NOMO-1 treated with dmso at 0.1 percent for 144 hours (cell line): Measurements from ENCODE around the gene CSTF3.
"Not testable (repeated sequence)": the region's sequence is repeated elsewhere in the genome, so short reads cannot be mapped to it uniquely, and the experiment has no call there.

Experiments
- DNase-seq: peaks from one replicate; lab custom pipeline; 2025; ENCODE audit not compliant: unreplicated experiment; lab: John Stamatoyannopoulos, UW

CSTF3 gene

DNA sequence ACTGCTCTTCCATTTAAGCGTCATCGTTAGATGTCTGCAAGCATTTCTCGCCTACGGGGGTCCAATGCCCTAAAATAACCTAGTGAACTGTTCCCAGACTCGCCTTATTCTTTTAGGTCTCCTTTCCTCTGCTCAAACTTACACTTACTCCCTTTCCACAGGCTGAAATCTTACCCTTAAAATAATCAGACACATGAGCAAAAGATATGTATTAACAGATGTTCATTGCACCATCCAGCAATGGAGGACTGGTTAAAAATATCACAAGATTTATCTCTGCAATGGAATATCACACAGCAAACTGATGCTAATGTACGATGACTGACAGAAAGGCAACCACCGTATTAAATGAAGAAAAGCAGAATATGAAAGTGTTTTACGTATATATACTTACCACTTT is 1.6 kb upstream of the CSTF3 start:
- no peak for DNase-seq

- no peak for DNase-seq
These were observed 693 bp downstream of the CSTF3 start for GRCh38 chr11:33160587-33160986.

GRCh38 chr11:33160136-33160535 is 1.1 kb downstream of the CSTF3 start:
- DNase-seq, result no peak

- DNase-seq, result not testable (repeated sequence)
These were observed 1.9 kb downstream of the CSTF3 start for GRCh38 chr11:33159378-33159867.

DNA sequence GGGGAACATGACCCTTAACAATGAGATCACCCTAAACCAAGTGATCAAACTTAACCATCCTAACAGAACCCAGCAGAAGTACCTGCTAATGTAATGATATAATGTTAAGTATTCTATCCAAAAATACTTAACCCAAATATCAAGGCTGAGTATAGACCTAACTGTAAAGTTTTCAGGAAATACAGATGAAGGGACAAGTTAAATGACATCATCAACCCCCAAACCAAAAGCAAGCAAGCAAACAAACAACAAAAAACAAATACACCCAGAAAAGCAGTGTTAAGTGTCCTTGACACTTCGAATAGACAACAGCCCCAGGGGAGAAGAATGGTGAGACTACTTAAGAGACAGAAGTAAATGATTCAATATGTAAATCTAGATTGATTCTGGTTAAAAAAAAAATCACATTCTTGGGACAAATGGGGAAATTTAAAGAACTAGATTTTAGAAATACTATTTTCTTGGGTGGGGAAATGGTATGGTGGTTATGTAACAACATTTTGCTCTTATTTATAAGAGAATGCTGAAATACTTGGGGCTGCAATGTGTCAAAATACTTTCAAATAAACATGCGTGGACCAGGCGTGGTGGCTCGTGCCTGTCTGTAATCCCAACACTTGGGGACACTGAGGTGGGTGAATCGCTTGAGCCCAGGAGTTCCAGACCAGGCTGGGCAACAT is 2.5 kb downstream of the CSTF3 start:
- no peak for DNase-seq

- DNase-seq, result no peak
These were observed 3.9 kb downstream of the CSTF3 start for GRCh38 chr11:33157103-33158027.

DNA sequence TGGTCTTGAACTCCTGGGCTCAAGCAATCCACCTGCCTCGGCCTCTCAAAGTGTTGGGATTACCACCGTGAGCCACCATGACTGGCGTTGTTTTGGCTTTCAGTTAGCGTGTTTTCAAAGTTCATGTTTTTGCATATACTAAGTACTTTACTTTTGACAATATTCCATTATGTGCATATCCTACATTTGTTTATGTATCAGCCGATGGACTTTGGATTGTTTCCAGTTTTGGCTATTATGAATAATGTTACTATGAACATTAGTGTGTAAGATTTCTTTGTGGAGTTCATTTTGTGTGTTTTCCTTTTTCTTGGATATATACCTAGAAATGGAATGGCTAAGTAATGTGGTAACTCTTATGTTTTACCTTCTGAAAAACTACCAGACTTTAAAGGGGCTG is 9.9 kb downstream of the CSTF3 start:
- no peak for DNase-seq

- no peak for DNase-seq
These were observed 13.7 kb downstream of the CSTF3 start for GRCh38 chr11:33147559-33147958.

DNA sequence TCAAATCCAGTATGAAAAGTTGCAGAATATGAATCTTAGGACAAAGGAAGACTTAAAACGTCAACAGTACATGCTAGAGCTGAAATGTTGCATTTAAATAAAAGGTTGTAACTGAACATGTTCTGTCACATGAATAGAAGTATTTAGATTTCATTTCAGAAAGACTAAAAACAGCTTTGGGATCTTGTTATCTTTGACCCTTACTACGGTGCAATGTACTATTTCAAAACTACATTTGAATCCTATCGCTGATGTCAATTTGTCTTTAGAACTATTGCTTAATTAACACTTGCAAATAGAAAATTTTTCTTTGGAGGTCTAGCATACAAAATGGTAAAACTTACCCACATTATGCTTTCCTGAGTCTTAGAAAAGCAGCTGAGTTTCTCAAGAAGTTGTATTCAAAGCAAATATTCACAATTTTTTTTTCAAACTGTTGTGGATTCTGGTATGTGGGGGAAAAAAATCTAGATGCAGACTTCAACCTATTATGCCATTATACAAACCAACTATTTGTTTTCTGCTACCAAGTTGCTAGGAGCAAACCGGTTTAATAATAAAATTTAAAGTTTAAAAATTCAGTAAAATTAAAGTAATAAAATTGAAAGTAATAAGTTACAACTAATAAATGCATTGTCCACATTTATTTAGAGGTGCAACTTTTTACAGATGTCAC is 25.4 kb downstream of the CSTF3 start:
- no peak for DNase-seq

DNA sequence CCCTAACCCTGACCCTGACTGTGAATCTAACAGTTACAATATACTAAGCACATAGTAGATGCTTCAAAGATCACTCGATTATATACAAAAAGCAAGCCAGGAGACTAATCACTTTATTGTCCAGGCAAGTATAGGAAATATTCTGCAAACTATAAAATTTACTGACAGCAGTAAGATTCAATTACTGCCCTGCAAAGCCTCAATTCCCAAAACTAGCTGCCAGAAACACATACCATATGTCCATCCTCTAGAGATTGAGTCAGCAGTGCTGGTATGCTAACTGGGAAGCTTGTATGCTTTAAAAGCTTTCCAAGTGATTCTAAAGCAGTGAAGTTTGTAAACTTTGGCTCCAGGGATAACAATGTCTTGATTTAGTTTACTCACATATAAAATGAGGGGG is 26.1 kb downstream of the CSTF3 start:
- no peak for DNase-seq

DNA sequence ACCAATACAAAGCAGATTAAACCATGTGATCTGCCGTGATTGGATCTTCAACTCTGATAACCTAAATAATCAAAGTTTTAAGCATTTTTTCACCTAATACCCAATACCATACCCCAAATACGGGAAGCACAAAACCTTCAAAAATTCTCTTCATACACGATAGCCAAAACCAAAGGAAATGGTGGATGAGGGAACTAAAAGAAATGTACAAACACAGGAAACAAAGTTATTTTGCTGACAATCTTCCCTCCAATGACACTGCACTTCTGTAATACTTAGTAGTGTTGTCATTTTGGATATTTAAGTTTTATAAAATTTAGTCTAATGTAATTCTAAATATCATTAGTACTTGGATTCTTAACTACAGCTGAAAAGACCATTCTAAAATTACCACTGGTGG is 27.0 kb downstream of the CSTF3 start:
- no peak for DNase-seq

- no peak for DNase-seq
These were observed 27.5 kb downstream of the CSTF3 start for GRCh38 chr11:33133761-33134160.

GRCh38 chr11:33132510-33132909 is 28.8 kb downstream of the CSTF3 start:
- no peak for DNase-seq

GRCh38 chr11:33128739-33129138 is 32.5 kb downstream of the CSTF3 start:
- DNase-seq, result no peak

DNA sequence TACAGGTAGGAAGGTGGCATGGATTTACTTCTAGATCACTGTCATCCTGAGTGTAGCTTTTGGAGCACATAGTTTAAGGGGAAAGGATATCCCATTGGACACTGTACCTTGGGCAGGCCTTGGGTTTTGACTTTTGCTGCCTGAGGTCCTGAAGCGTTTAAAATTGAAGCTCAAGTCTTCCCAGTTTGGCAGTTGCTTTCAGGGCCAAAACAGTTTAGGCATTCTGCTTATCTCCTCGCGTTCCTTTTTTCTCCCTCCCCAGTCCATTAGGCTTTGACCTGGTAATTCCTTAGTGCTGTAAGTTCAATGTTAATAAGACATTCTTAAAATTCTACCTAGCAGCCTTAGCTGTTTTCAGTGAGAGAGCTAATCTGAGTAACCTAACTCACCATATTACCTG is 35.7 kb downstream of the CSTF3 start:
- DNase-seq, result no peak

DNA sequence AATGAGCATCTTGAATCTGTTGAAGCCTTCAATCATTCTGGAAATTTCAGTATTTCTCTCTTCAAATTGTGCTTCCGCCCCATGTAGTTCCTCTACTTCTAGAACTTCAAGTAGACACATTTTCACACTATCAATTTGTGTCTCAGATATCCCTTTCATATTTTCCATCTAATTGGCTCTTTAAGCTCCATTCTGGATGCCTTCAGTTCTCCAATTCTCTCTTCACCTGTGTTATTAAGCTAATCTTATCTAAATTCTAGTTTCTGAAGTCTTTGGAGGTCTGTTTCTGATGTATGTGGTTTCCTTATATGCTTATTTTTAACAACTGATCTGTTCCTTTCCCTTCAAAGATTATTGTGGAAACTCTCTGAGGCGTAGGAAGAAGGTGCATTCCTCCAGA is 36.3 kb downstream of the CSTF3 start:
- no peak for DNase-seq

DNA sequence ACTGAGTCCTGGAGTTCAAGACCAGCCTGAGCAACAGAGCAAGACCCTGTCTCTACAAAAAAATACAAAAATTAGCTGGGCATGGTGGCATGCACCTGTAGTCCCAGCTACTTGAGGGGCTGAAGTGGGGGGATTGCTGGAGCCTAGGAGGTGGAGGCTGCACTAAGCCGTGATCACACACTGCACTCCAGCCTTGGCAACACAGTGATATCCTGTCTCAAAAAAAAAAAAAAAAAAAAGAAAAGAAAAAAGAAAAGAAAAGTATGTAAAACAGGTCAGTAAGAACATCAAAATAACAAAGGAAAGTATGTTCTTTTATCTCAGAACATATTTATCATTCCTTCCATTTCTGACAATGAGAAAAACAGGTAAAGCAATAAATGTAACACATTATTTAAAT is 38.6 kb downstream of the CSTF3 start:
- DNase-seq, result not testable (repeated sequence)

- no peak for DNase-seq
These were observed 44.7 kb downstream of the CSTF3 start for GRCh38 chr11:33116535-33116934.

GRCh38 chr11:33110083-33110482 is 51.2 kb downstream of the CSTF3 start:
- no peak for DNase-seq

DNA sequence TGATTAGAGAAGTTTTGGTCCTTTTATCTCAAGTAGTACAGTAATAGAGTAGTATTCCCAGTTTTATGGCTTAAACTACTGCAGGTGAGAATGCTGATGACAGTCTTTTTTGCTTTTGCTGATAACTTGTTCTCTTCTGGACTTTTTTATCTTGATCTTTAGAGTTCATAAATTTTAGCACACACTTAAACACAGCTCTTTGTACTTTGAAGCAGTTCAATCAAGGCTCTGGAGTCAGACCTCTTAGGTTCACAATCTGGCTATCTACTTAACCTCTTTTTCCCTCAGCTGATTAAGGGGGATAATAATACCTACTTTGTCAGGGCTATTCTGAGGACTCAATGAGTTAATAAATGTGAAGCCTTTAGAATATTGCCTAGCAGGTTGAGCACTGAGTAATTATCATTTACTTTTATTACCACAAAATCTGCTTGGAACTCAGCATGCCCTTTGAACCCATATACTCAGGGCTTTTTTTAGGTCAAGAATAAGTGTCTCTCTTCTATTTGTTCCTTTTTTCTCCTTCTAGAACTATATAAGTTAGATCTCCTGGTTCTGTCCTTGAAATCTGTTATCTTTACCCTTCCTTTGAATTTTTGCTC is 51.9 kb downstream of the CSTF3 start:
- DNase-seq, result no peak

DNA sequence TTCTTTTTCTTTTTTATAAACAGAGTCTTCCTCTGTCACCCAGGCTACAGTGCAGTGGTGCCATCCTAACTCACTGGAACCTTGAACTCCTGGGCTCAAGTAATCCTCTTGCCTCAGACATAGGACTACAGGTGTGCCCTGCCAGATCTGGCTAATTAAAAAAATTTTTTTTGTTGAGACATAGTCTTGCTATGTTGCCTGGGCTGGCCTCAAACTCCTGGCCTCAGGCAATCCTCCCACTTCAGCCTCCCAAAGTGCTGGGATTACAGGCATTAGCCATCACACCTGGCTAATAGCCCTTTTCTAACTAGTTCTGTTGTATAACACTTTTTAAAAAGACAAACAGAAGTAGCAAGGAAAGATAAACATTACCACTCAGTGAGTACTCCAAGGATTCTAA is 57.4 kb downstream of the CSTF3 start:
- no peak for DNase-seq
